ENCODE measurements around the gene ACADM.
"Not testable (repeated sequence)": the region's sequence is repeated elsewhere in the genome, so short reads cannot be mapped to it uniquely, and the experiment has no call there.

The ACADM gene

DNA sequence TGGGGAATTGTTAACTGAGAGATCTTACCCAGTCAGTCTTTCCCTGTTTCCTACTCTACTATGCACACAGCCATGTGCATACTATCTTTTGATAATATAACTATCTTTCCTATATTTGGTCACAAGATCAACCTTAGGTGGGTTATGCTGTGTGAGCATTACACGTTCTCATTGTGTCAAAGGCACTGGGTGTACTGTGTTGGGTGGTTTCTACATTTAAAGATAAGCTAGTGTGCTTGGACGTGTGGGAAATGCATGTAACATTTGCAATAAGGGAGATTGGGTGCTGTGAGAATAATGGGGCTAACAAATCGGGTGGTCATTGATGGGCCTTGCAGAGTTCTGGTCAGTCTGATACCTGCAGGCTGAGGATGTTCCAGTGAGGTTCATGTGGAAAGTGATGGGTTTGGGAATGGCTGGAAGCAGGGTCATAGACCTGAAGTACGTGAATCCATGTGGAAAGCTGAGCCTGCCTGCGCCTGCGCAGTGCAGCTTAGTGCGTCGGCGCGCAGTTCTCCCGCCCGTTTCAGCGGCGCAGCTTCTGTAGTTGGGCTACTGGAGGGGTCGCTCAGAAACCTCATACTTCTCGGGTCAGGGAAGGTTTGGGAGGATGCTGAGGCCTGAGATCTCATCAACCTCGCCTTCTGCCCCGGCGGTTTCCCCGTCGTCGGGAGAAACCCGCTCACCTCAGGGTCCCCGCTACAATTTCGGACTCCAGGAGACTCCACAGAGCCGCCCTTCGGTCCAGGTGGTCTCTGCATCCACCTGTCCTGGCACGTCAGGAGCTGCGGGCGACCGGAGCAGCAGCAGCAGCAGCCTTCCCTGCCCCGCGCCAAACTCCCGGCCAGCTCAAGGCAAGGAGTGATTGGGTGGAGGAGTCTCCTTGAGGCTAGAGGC is 72.1 kb downstream of the ACADM start, which contains the start of gene MSH4:
TSS of gene MSH4 (plus strand) at position 507 of the 897 bp plus-strand sequence. CDS start at position 611, 104 bp downstream.
- peak in 1 of 4 experiments; percentile 7 for DNase-seq

GRCh38 chr1:75797273-75797588 is 72.7 kb downstream of the ACADM start:
- no peak for DNase-seq

DNA sequence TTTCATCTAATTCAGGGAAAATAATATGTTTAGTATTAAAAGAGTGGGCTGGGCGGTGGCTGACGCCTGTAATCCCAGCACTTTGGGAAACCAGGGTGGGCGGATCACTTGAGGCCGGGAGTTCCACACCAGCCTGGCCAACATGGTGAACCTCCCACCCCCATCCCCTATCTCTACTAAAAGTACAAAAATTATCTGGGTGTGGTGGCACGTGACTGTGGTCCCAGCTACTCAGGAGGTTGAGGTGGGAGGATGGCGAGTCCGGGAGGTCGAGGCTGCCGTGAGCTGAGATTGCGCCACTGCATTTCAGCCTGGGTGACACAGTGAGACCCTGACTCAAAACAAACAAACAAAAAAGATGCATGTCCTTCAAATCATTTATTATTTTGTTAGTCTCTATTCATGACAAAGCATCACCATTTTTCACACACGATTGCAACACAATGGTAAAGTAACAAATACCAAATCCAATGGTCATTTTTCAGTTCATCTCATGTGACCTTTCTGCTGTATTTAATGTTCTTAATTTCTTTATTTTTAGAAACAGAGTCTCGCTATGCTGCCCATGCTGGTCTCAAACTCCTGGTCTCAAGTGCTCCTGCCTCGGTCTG is 73.2 kb downstream of the ACADM start:
- no peak for DNase-seq

DNA sequence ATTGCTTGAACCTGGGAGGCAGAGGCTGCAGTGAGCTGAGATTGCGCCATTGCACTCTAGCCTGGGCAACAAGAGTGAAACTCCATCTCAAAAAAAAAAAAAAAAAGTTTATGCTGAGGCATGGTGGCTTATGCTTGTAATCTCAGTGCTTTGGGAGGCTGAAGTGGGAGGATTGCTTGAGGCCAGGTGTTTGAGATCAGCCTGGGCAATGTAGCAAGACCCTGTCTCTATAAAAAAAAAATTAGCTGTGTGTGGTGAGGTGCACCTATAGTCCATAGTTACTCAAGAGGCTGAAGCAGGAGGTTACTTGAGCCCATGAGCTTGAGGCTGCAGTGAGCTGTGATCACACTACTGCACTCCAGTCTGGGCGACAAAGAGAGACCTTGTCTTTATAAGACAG is 77.0 kb downstream of the ACADM start:
- not testable (repeated sequence) for DNase-seq

DNA sequence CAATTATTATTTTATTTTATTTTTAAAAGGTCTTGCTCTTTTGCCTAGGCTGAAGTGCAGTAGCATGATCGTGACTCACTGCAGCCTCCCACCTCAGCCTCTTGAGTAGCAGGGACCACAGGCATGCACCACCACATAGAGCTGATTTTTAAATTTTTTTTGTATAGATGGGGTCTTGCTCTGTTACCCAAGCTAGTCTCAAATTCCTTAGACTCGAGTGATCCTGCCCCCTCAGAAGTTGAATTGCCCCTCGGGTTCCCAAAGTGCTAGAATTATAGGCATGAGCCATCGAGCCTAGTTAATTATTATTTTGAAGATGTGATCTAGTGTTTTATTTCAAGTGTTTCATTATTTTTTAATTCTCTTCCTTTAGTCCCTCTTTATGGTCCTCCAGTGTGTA is 84.4 kb downstream of the ACADM start:
- DNase-seq, result no peak

GRCh38 chr1:75810113-75810512 is 85.6 kb downstream of the ACADM start:
- not testable (repeated sequence) for DNase-seq

GRCh38 chr1:75811211-75811981 is 86.9 kb downstream of the ACADM start:
- no peak for DNase-seq

DNA sequence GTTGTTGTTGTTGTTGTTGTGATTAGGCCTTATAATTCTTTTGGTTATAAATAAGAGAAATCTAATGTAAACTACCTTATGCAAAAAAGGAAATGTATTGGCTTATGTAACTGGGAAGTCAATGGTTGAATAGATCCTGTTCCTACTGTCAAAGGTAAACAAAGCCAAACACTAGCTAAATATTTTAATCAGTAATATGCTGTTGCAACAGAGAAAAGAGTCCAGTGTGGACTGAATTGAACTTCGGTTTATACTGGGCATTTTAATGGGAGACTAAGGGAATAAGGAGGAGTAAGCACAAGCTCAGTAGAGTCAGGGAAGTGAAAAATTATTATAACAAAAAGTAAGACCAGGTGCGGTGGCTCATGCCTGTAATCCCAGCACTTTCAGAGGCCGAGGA is 87.6 kb downstream of the ACADM start:
- no peak for DNase-seq
